GM06990 (cell line): Measurements from ENCODE around the gene KNCN.

Experiments
- DNase-seq: peaks from one replicate; pipeline ENCODE4 v3.0.0-alpha.2; 2011; ENCODE audit not compliant: insufficient read length; ENCODE audit errors: extremely low read depth
- H3K27me3 ChIP-seq: replicated peaks from 2 replicates; pipeline ENCODE4 v1.6.0; 2011; ENCODE audit warnings: low read length; ENCODE audit not compliant: control insufficient read depth, insufficient read depth
- H3K36me3 ChIP-seq: 2 replicates; pipeline ENCODE4 v1.5.1; 2011; ENCODE audit warnings: low read length; ENCODE audit not compliant: control insufficient read depth, insufficient read depth
- H3K4me3 ChIP-seq: replicated peaks from 2 replicates; pipeline ENCODE4 v1.5.1; 2011; ENCODE audit warnings: low read depth, mild to moderate bottlenecking, control low read depth, low read length
- CTCF ChIP-seq: IDR thresholded peaks from 2 replicates; pipeline ENCODE4 v1.5.1; 2011; ENCODE audit warnings: low read length, control low read depth, mild to moderate bottlenecking, inconsistent platforms; ENCODE audit not compliant: insufficient read depth, poor library complexity, severe bottlenecking

Gene KNCN

GRCh38 chr1:46551597-46552095 is at the start of gene KNCN:
Gene KNCN, minus strand, starts transcription at chr1:46551647. Its CDS starts 432 bp downstream, at chr1:46551215.
- H3K4me3 ChIP-seq = no peak within 1 kb of the TSS
- no peak for TF ChIP-seq CTCF
- DNase-seq = no peak
- no peaks in the 10 kb centered on the region; the same call in none of the 2 replicates for H3K27me3 ChIP-seq
- H3K36me3 ChIP-seq = no peaks in the 10 kb centered on the region

- no peaks in the 10 kb centered on the region; the same call in 1 of the 2 replicates for H3K36me3 ChIP-seq
- TF ChIP-seq CTCF = no peak
- no peaks in the 10 kb centered on the region for H3K27me3 ChIP-seq
- DNase-seq = no peak
- no peak overlapping the region for H3K4me3 ChIP-seq
Observed at GRCh38 chr1:46599059-46599970, 47.9 kb upstream of the KNCN start.

- TF ChIP-seq CTCF = no peak
- Histone ChIP-seq H3K36me3 (peaks cover 9% of the 10 kb centered on the region), H3K27me3 (no peaks in the 10 kb centered on the region), H3K4me3 (no peak overlapping the region)
- DNase-seq = no peak
Observed at GRCh38 chr1:46596846-46597245, 45.4 kb upstream of the KNCN start.

GRCh38 chr1:46596036-46596435 is 44.6 kb upstream of the KNCN start:
- Histone ChIP-seq H3K36me3 (peaks cover 14% of the 10 kb centered on the region), H3K4me3 (no peak overlapping the region), H3K27me3 (no peaks in the 10 kb centered on the region)
- TF ChIP-seq CTCF = no peak
- DNase-seq = no peak

- H3K4me3 ChIP-seq = no peak overlapping the region
Observed at GRCh38 chr1:46595127-46595526, 43.7 kb upstream of the KNCN start.

More at GRCh38 chr1:46595127-46595526, 43.7 kb upstream of the KNCN start:
- no peaks in the 10 kb centered on the region for H3K27me3 ChIP-seq
- DNase-seq = no peak
- TF ChIP-seq CTCF = no peak
- peaks cover 15% of the 10 kb centered on the region for H3K36me3 ChIP-seq
